ENCODE data around the gene PCDHGA7. TPM values are rescaled to one million over a fixed set of nuclear protein-coding genes. Genes with fewer than 3 reads are reported as not detected.
A peak's percentile ranks its signal among the peaks of the same experiment; 100 is the strongest.
"Not testable (repeated sequence)": the region's sequence is repeated elsewhere in the genome, so short reads cannot be mapped to it uniquely, and the experiment has no call there.

Gene PCDHGA7
- total and polyA plus RNA-seq, 5 donors = 1.8 to 5.2 (median 4.3) TPM

DNA sequence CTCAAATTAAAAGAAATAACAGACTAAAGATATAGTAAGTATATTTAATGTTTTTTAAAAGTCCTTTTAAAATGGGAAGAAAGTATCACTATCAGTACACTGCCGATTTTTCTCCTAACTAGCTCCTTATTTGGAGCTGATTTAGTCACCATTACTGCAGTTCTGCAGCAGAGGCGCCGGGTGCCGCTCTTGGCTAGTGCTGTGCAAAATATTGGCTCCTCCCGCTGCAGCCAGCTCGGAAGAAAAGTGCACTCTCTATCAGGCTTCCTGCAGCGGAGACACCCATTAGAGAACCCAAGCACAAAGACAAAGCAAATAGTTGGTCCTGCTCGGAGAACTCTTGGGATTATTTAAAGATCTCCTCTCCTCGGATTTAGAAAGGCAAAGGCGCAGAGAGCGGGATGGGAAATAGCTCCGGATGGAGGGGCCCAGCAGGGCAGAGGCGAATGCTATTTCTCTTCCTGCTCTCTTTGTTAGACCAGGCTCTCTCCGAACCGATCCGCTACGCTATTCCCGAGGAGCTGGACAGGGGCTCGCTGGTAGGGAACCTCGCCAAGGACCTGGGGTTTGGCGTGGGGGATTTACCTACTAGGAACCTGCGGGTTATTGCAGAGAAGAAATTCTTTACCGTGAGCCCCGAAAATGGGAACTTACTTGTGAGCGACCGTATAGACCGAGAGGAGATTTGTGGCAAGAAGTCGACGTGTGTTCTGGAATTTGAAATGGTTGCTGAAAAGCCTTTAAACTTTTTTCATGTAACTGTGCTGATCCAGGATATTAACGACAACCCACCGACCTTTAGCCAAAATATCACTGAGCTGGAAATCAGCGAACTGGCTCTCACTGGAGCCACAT is 12.3 kb upstream of the PCDHGA7 start, which contains the start of gene PCDHGB3:
TSS of gene PCDHGB3 (plus strand) at position 249 of the 855 bp plus-strand sequence. CDS start at position 402, 153 bp downstream.
- ATAC-seq (peak; percentile 81 to 87), DNase-seq (peak in 2 of 3 donors; percentile 68 to 75)
- H3K4me3 ChIP-seq (ENCODE audit: low read length) = peak within 1 kb of the TSS; percentile 39
- no peak within 1 kb of the TSS for H3K27ac ChIP-seq (ENCODE audit: low read length)
- no peaks in the 10 kb centered on the region for H3K4me1 ChIP-seq (ENCODE audit: control insufficient read depth, insufficient read depth, low read length)
- H3K27me3 ChIP-seq (ENCODE audit: control insufficient read depth, insufficient read depth) = no peaks in the 10 kb centered on the region
- peaks cover 23% of the 10 kb centered on the region for H3K9me3 ChIP-seq (ENCODE audit: control insufficient read depth, low read length)
- WGBS = 19% methylated on average over 32 of the region's 32 CpGs
- intact Hi-C loops (cut with DNase I) = loop anchor here in 1 of 4 donors (10.0 kb wide), 1 partner anchor 55 kb away; the partner anchor contains the start of gene PCDHGA11

- peaks cover 12% of the 10 kb centered on the region for H3K9me3 ChIP-seq (ENCODE audit: control insufficient read depth, low read length)
- ATAC-seq (no peak), DNase-seq (no peak)
- H3K27me3 ChIP-seq (ENCODE audit: control insufficient read depth, insufficient read depth) = no peaks in the 10 kb centered on the region
- no peaks in the 10 kb centered on the region for H3K4me1 ChIP-seq (ENCODE audit: control insufficient read depth, insufficient read depth, low read length)
- H3K27ac ChIP-seq (ENCODE audit: low read length) = no peak overlapping the region
- no peak overlapping the region for H3K4me3 ChIP-seq (ENCODE audit: low read length)
- intact Hi-C loops (cut with DNase I) = loop anchor here in 1 of 4 donors (10.0 kb wide), 1 partner anchor 53 kb away; the partner anchor contains the start of gene PCDHGA11
- 31% methylated on average over 69 of the region's 69 CpGs for WGBS
Measured at GRCh38 chr5:141371572-141372475, 10.7 kb upstream of the PCDHGA7 start.

GRCh38 chr5:141373673-141374317 is 8.7 kb upstream of the PCDHGA7 start, which contains the start of gene PCDHGA6:
Gene PCDHGA6 (plus strand): TSS chr5:141373891. CDS start chr5:141374084, 193 bp downstream.
- Histone ChIP-seq H3K27me3 (ENCODE audit: control insufficient read depth, insufficient read depth) (no peaks in the 10 kb centered on the region), H3K27ac (ENCODE audit: low read length) (no peak within 1 kb of the TSS), H3K4me3 (ENCODE audit: low read length) (peak within 1 kb of the TSS; percentile 1), H3K4me1 (ENCODE audit: control insufficient read depth, insufficient read depth, low read length) (no peaks in the 10 kb centered on the region), H3K9me3 (ENCODE audit: control insufficient read depth, low read length) (peaks cover 12% of the 10 kb centered on the region)
- no peak for DNase-seq
- intact Hi-C loops (cut with DNase I) = loop anchor here in 1 of 4 donors (10.0 kb wide), 1 partner anchor 51 kb away; the partner anchor contains the start of gene PCDHGA11
- ATAC-seq = no peak
- 15% methylated on average over 27 of the region's 27 CpGs for WGBS

DNA sequence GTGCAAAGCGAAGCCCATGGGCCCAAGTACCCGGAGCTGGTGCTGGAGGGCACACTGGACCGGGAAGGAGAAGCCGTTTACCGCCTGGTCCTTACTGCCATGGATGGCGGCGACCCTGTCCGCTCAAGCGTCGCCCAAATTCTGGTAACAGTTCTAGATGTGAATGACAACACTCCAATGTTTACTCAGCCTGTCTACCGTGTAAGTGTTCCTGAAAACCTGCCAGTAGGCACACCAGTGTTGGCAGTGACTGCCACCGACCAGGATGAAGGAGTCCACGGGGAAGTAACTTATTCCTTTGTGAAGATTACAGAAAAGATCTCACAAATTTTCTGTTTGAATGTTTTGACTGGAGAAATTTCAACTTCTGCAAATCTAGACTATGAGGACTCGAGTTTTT is 7.9 kb upstream of the PCDHGA7 start:
- no peaks in the 10 kb centered on the region for H3K4me1 ChIP-seq (ENCODE audit: control insufficient read depth, insufficient read depth, low read length)
- intact Hi-C loops (cut with DNase I) = loop anchor here in 1 of 4 donors (10.0 kb wide), 1 partner anchor 50 kb away; the partner anchor contains the start of gene PCDHGA11
- DNase-seq (no peak), ATAC-seq (peak in 1 of 2 donors; percentile 35)
- WGBS = 51% methylated on average over 14 of the region's 14 CpGs
- no peaks in the 10 kb centered on the region for H3K27me3 ChIP-seq (ENCODE audit: control insufficient read depth, insufficient read depth)
- no peak overlapping the region for H3K4me3 ChIP-seq (ENCODE audit: low read length)
- H3K27ac ChIP-seq (ENCODE audit: low read length) = no peak overlapping the region
- peaks cover 12% of the 10 kb centered on the region for H3K9me3 ChIP-seq (ENCODE audit: control insufficient read depth, low read length)

DNA sequence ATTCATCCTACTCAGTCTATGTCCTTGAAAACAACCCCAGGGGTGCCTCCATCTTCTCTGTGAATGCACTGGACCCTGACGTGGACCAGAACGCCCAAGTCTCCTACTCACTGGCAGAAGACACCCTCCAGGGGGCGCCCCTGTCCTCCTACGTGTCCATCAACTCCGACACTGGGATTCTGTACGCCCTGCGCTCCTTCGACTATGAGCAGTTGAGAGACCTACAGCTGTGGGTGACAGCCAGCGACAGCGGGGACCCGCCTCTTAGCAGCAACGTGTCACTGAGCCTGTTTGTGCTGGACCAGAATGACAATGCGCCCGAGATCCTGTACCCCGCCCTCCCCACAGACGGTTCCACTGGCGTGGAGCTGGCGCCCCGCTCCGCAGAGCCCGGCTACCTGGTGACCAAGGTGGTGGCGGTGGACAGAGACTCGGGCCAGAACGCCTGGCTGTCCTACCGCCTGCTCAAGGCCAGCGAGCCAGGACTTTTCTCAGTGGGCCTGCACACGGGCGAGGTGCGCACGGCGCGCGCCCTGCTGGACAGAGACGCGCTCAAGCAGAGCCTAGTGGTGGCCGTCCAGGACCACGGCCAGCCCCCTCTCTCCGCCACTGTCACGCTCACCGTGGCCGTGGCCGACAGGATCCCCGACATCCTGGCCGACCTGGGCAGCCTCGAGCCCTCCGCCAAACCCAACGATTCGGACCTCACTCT is 6.9 kb upstream of the PCDHGA7 start:
- not testable (repeated sequence) for H3K4me1 ChIP-seq (ENCODE audit: control insufficient read depth, insufficient read depth, low read length); ATAC-seq; H3K27me3 ChIP-seq (ENCODE audit: control insufficient read depth, insufficient read depth); DNase-seq; H3K27ac ChIP-seq (ENCODE audit: low read length); H3K4me3 ChIP-seq (ENCODE audit: low read length)
- 47% methylated on average over 43 of the region's 48 CpGs for WGBS
- H3K9me3 ChIP-seq (ENCODE audit: control insufficient read depth, low read length) = peaks cover 11% of the 10 kb centered on the region
- intact Hi-C loops (cut with DNase I) = loop anchor here in 1 of 4 donors (10.0 kb wide), 1 partner anchor 49 kb away; the partner anchor contains the start of gene PCDHGA11

DNA sequence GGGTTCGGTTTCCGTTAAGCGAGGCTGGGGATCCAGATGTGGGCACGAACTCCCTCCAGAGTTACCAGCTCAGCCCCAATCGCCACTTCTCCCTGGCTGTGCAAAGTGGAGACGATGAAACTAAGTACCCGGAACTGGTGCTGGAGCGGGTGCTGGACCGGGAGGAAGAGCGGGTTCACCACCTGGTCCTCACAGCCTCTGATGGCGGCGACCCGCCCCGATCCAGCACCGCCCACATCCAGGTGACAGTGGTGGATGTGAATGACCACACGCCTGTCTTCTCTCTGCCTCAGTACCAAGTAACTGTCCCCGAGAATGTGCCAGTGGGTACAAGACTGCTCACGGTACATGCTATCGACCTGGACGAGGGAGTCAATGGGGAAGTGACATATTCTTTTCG is 803 bp downstream of the PCDHGA7 start:
- ATAC-seq = no peak
- 33% methylated on average over 21 of the region's 21 CpGs for WGBS
- intact Hi-C loops (cut with DNase I) = no loop called here
- Histone ChIP-seq H3K4me1 (ENCODE audit: control insufficient read depth, insufficient read depth, low read length) (no peaks in the 10 kb centered on the region), H3K27ac (ENCODE audit: low read length) (no peak overlapping the region), H3K27me3 (ENCODE audit: control insufficient read depth, insufficient read depth) (no peaks in the 10 kb centered on the region), H3K9me3 (ENCODE audit: control insufficient read depth, low read length) (peaks cover 4% of the 10 kb centered on the region), H3K4me3 (ENCODE audit: low read length) (peak overlapping the region; percentile 58)
- no peak for DNase-seq

- DNase-seq (no peak), ATAC-seq (no peak)
- H3K4me3 ChIP-seq (ENCODE audit: low read length) = no peak overlapping the region
- no peaks in the 10 kb centered on the region for H3K27me3 ChIP-seq (ENCODE audit: control insufficient read depth, insufficient read depth)
- H3K27ac ChIP-seq (ENCODE audit: low read length) = no peak overlapping the region
- intact Hi-C loops (cut with DNase I) = no loop called here
- peaks cover 4% of the 10 kb centered on the region for H3K9me3 ChIP-seq (ENCODE audit: control insufficient read depth, low read length)
- WGBS = 43% methylated on average over 43 of the region's 43 CpGs
- H3K4me1 ChIP-seq (ENCODE audit: control insufficient read depth, insufficient read depth, low read length) = no peaks in the 10 kb centered on the region
Measured at GRCh38 chr5:141384471-141385267, 2.1 kb downstream of the PCDHGA7 start.

DNA sequence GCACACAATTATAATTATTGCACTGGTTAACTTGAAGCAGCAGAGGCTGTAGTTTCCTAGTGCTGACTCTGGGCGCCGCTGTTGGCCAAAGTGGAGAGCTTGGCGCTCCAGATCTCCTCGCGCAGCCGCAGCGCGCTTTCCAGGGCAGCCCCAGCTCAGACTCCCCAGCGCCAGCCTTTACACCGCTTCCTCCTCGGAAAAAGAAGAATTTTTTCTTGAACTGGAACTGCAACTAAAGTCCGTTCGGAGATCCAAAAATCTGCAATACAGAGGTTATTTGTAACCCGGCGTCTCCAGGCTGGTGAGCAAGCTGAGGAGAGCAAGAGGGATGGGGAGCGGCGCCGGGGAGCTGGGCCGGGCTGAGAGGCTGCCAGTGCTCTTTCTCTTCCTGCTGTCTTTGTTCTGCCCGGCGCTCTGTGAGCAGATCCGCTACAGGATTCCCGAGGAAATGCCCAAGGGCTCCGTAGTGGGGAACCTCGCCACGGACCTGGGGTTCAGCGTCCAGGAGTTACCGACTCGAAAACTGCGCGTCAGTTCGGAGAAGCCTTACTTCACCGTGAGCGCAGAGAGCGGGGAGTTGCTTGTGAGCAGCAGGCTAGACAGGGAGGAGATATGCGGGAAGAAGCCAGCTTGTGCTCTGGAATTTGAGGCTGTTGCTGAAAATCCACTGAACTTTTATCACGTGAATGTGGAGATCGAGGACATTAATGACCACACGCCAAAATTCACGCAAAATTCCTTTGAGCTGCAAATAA is 5.2 kb downstream of the PCDHGA7 start, which contains the start of gene PCDHGB4:
TSS of gene PCDHGB4 (plus strand) at position 142 of the 755 bp plus-strand sequence. CDS start at position 329, 187 bp downstream.
- WGBS = 9% methylated on average over 22 of the region's 40 CpGs
- peak within 1 kb of the TSS; percentile 35 for H3K4me3 ChIP-seq (ENCODE audit: low read length)
- H3K4me1 ChIP-seq (ENCODE audit: control insufficient read depth, insufficient read depth, low read length); intact Hi-C loops (cut with DNase I); H3K27ac ChIP-seq (ENCODE audit: low read length); H3K9me3 ChIP-seq (ENCODE audit: control insufficient read depth, low read length); H3K27me3 ChIP-seq (ENCODE audit: control insufficient read depth, insufficient read depth): not testable (repeated sequence)
- DNase-seq (peak in 2 of 3 donors; percentile 67 to 78), ATAC-seq (peak; percentile 69 to 76)

DNA sequence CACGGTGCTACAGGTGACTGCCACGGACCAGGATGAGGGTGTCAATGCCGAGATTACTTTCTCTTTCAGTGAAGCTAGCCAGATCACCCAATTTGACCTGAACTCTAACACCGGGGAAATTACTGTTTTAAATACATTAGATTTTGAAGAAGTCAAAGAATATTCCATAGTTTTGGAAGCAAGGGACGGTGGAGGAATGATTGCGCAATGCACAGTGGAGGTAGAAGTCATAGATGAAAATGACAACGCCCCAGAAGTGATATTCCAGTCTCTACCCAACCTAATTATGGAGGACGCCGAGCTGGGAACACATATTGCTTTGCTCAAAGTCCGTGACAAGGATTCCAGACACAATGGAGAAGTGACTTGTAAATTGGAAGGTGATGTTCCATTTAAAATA is 6.1 kb downstream of the PCDHGA7 start:
- Histone ChIP-seq H3K4me1 (ENCODE audit: control insufficient read depth, insufficient read depth, low read length) (no peaks in the 10 kb centered on the region), H3K27ac (ENCODE audit: low read length) (no peak overlapping the region), H3K4me3 (ENCODE audit: low read length) (no peak overlapping the region), H3K9me3 (ENCODE audit: control insufficient read depth, low read length) (peaks cover 9% of the 10 kb centered on the region), H3K27me3 (ENCODE audit: control insufficient read depth, insufficient read depth) (no peaks in the 10 kb centered on the region)
- ATAC-seq (no peak), DNase-seq (no peak)
- 42% methylated on average over 10 of the region's 10 CpGs for WGBS
- intact Hi-C loops (cut with DNase I) = no loop called here

Data from right cardiac atrium (tissue), 5 donors.